ENCODE data around the gene ARPC2.
"Not testable (repeated sequence)": the region's sequence is repeated elsewhere in the genome, so short reads cannot be mapped to it uniquely, and the experiment has no call there.

The ARPC2 gene

GRCh38 chr2:218271487-218271797 lies 54.5 kb downstream of the ARPC2 start:
- DNase-seq (ENCODE audit: low read depth): no peak

- no peak for DNase-seq (ENCODE audit: low read depth)
Observed at GRCh38 chr2:218271865-218272530, 55.0 kb downstream of the ARPC2 start.

- DNase-seq (ENCODE audit: low read depth): peak; percentile 75
Observed at GRCh38 chr2:218272531-218273212, 55.7 kb downstream of the ARPC2 start.

GRCh38 chr2:218273214-218273907 lies 56.4 kb downstream of the ARPC2 start:
- DNase-seq (ENCODE audit: low read depth): not testable (repeated sequence)

- no peak for DNase-seq (ENCODE audit: low read depth)
Observed at GRCh38 chr2:218273908-218274249, 56.9 kb downstream of the ARPC2 start.

- no peak for DNase-seq (ENCODE audit: low read depth)
Observed at GRCh38 chr2:218274586-218274985, 57.6 kb downstream of the ARPC2 start.

- no peak for DNase-seq (ENCODE audit: low read depth)
Observed at GRCh38 chr2:218275371-218276072, 58.5 kb downstream of the ARPC2 start.

- DNase-seq (ENCODE audit: low read depth): no peak
Observed at GRCh38 chr2:218276986-218277755, 60.2 kb downstream of the ARPC2 start.

- DNase-seq (ENCODE audit: low read depth): no peak
Observed at GRCh38 chr2:218277921-218278320, 60.9 kb downstream of the ARPC2 start.

GRCh38 chr2:218278531-218279360 lies 61.8 kb downstream of the ARPC2 start:
- DNase-seq (ENCODE audit: low read depth): no peak

GRCh38 chr2:218280260-218280870 lies 63.4 kb downstream of the ARPC2 start:
- DNase-seq (ENCODE audit: low read depth): no peak

GRCh38 chr2:218281449-218281848 lies 64.5 kb downstream of the ARPC2 start:
- no peak for DNase-seq (ENCODE audit: low read depth)

GRCh38 chr2:218282173-218282991 lies 65.4 kb downstream of the ARPC2 start:
- no peak for DNase-seq (ENCODE audit: low read depth)

GRCh38 chr2:218284106-218284811 lies 67.3 kb downstream of the ARPC2 start:
- peak; percentile 30 for DNase-seq (ENCODE audit: low read depth)

GRCh38 chr2:218285604-218286003 lies 68.6 kb downstream of the ARPC2 start:
- DNase-seq (ENCODE audit: low read depth): no peak

GRCh38 chr2:218286570-218287459 lies 69.8 kb downstream of the ARPC2 start:
- DNase-seq (ENCODE audit: low read depth): peak; percentile 63

- no peak for DNase-seq (ENCODE audit: low read depth)
Observed at GRCh38 chr2:218289639-218290315, 72.8 kb downstream of the ARPC2 start.
